Activated CD4-positive, alpha-beta T cell treated with anti-CD3 and anti-CD28 coated beads, Interleukin-2, amount 50 U/mL, for 48 hours (primary cell): ENCODE results near the gene DPH1.

Source experiments
- DNase-seq, 2 experiments: peaks; one replicate each; pipeline ENCODE4 v3.0.0-alpha.2; 2020

The DPH1 gene

GRCh38 chr17:2051061-2051932, 21.3 kb downstream of the DPH1 start:
- DNase-seq, result peak in 1 of 2 experiments; percentile 24

GRCh38 chr17:2051933-2052559, 22.1 kb downstream of the DPH1 start:
- DNase-seq, result no peak

GRCh38 chr17:2053380-2054261, 23.7 kb downstream of the DPH1 start:
- peak; percentile 81 to 84 for DNase-seq

GRCh38 chr17:2054262-2054511, 24.2 kb downstream of the DPH1 start:
- peak in 1 of 2 experiments; percentile 56 for DNase-seq

GRCh38 chr17:2054512-2055291, 24.7 kb downstream of the DPH1 start, which contains the start of gene HIC1:
Gene HIC1 (plus strand): TSS chr17:2055103. CDS start chr17:2056691, 1,588 bp downstream.
- DNase-seq, result peak; percentile 77 to 82

- peak; percentile 53 to 54 for DNase-seq
These were observed 25.6 kb downstream of the DPH1 start for GRCh38 chr17:2055292-2056205.

- peak; percentile 53 to 61 for DNase-seq
These were observed 26.5 kb downstream of the DPH1 start for GRCh38 chr17:2056206-2057174.

GRCh38 chr17:2057175-2057759, 27.3 kb downstream of the DPH1 start:
- no peak for DNase-seq

- DNase-seq, result peak in 1 of 2 experiments; percentile 24
These were observed 28.0 kb downstream of the DPH1 start for GRCh38 chr17:2057760-2058585.

GRCh38 chr17:2058586-2059546, 28.9 kb downstream of the DPH1 start:
- peak; percentile 79 to 83 for DNase-seq

GRCh38 chr17:2059547-2060384, 29.8 kb downstream of the DPH1 start:
- no peak for DNase-seq

GRCh38 chr17:2060385-2060658, 30.4 kb downstream of the DPH1 start:
- no peak for DNase-seq

GRCh38 chr17:2060681-2061440, 30.9 kb downstream of the DPH1 start:
- DNase-seq, result no peak

- DNase-seq, result no peak
These were observed 31.5 kb downstream of the DPH1 start for GRCh38 chr17:2061441-2061958.

- no peak for DNase-seq
These were observed 32.7 kb downstream of the DPH1 start for GRCh38 chr17:2062571-2063183.
